ENCODE measurements around the gene BABAM2. TPM values are rescaled to one million over a fixed set of nuclear protein-coding genes. Genes with fewer than 3 reads are reported as not detected.

BABAM2 gene
- total and polyA plus RNA-seq, 9 of the 15 experiments (the other 6 are each of a cell fraction or from before 2014, with no cell fraction given): 10.9 to 37.4 (median 25.6) TPM

DNA sequence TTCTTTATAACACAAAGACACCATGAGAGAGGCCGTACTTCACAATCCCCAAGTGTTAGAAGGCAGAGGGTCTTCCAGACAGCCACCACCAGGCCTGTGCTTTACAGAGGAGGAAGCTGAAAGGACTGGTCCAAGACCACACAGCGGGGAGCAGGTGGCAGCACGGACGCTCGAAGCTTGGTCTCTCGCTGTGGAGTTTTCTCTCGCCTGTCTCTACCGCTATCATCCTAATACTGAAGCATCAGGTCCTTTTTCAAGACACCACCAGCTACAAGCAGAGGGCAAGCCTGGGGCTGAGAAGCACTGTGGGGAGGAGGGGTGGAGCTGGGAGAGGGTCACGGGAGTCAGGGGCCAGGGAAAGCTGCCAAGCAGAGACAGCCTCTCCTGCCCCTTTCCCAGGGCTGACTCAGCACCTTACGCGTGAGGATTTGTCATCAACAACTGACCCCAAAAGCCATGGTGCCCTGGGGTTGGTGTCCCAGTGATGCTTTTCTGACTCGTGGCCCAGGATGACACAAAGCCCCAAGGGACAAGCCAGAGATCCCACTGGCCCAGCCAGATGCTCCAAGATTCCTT, 470.3 kb downstream of the BABAM2 start (continued):
- no peak for TF ChIP-seq E4F1 (CRISPR knock-in tag; IDR thresholded peaks at IDR 0.05; ENCODE audit: borderline replicate concordance)
- TF ChIP-seq TGIF2 (CRISPR knock-in tag; IDR thresholded peaks at IDR 0.05): no peak
- TF ChIP-seq SNIP1 (IDR thresholded peaks at IDR 0.05; ENCODE audit: low read depth): no peak
- TF ChIP-seq HMG20B (CRISPR knock-in tag; IDR thresholded peaks at IDR 0.05): no peak
- TF ChIP-seq FOSL1 (tag; conservative IDR thresholded peaks at IDR 0.05): peak; percentile 87
- TF ChIP-seq KLF10 (CRISPR knock-in tag; IDR thresholded peaks at IDR 0.05): no peak
- peak; percentile 54; the same call in 1 of the 2 replicates for TF ChIP-seq JUN (IDR thresholded peaks at IDR 0.05; ENCODE audit: borderline replicate concordance, low read depth, low read length)
- TF ChIP-seq JUN (CRISPR knock-in tag; IDR thresholded peaks at IDR 0.05; ENCODE audit: borderline replicate concordance): no peak
- no peak for TF ChIP-seq STAT5A (IDR thresholded peaks at IDR 0.05; ENCODE audit: borderline replicate concordance, low read length)
- TF ChIP-seq U2AF1 (optimal IDR thresholded peaks at IDR 0.05; ENCODE audit: low read depth, low read length): no peak
- no peak for TF ChIP-seq ZNF140 (CRISPR knock-in tag; IDR thresholded peaks at IDR 0.05)
- peak; percentile 77 for TF ChIP-seq ATF3 (IDR thresholded peaks at IDR 0.05)
- no peak for TF ChIP-seq ATF3 (CRISPR knock-in tag; conservative IDR thresholded peaks at IDR 0.05)
- no peak for TF ChIP-seq CCAR2 (IDR thresholded peaks at IDR 0.05; ENCODE audit: low read depth, low read length)
- TF ChIP-seq LEF1 (IDR thresholded peaks at IDR 0.05): no peak
- TF ChIP-seq NEUROD1 (IDR thresholded peaks at IDR 0.05; ENCODE audit: borderline replicate concordance, low read depth, low read length, partially characterized antibody): no peak
- TF ChIP-seq ZEB2 (IDR thresholded peaks at IDR 0.05): no peak
- no peak for TF ChIP-seq TCF7 (IDR thresholded peaks at IDR 0.05; ENCODE audit: borderline replicate concordance)
- TF ChIP-seq, protein P1, sequence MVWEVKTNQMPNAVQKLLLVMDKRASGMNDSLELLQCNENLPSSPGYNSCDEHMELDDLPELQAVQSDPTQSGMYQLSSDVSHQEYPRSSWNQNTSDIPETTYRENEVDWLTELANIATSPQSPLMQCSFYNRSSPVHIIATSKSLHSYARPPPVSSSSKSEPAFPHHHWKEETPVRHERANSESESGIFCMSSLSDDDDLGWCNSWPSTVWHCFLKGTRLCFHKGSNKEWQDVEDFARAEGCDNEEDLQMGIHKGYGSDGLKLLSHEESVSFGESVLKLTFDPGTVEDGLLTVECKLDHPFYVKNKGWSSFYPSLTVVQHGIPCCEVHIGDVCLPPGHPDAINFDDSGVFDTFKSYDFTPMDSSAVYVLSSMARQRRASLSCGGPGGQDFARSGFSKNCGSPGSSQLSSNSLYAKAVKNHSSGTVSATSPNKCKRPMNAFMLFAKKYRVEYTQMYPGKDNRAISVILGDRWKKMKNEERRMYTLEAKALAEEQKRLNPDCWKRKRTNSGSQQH (CRISPR knock-in tag; IDR thresholded peaks at IDR 0.05): no peak
- peak; percentile 49; the same call in 1 of the 2 replicates for TF ChIP-seq BACH1 (tag; IDR thresholded peaks at IDR 0.05)
- no peak for TF ChIP-seq CBX1 (IDR thresholded peaks at IDR 0.05; ENCODE audit: low read depth)
- TF ChIP-seq TAF9B (IDR thresholded peaks at IDR 0.05; ENCODE audit: partially characterized antibody): peak; percentile 46
- TF ChIP-seq PHF21A (IDR thresholded peaks at IDR 0.05; ENCODE audit: borderline replicate concordance, low read depth): no peak
- TF ChIP-seq ARID1B (IDR thresholded peaks at IDR 0.05): peak; percentile 52
- no peak for TF ChIP-seq ZNF785 (CRISPR knock-in tag; IDR thresholded peaks at IDR 0.05)
- no peak for TF ChIP-seq GTF2A2 (tag; IDR thresholded peaks at IDR 0.05)
